Gastrocnemius medialis (tissue), 4 donors: ENCODE data around the gene SEC22C. TPM values are rescaled to one million over a fixed set of nuclear protein-coding genes. Genes with fewer than 3 reads are reported as not detected.

Experiments
- ATAC-seq, 2 donors: fragments of 150-250 bp; one replicate each; pipeline ENCODE4 v1.9.1; 2016
- DNase-seq, 2 donors: peaks; one replicate each; pipeline ENCODE4 v3.0.0-alpha.2; 2019
- H3K27ac ChIP-seq, 4 donors: fragments of 200-600 bp; sonication (generic); 1 replicate in 1 of 4; 2 replicates in 3 of 4; pipeline ENCODE4 v1.5.1; 2016 to 2018; ENCODE audit warnings: mild to moderate bottlenecking in 2 of 4, moderate library complexity in 1 of 4
- H3K27me3 ChIP-seq, 3 donors: fragments of 200-600 bp; sonication (generic) in 2 of 3; 1 replicate in 1 of 3; 2 replicates in 2 of 3; pipeline versions ENCODE4 v1.5.1 to v1.6.0; 2016 to 2019; ENCODE audit warnings: mild to moderate bottlenecking in 1 of 3, moderate library complexity in 1 of 3
- H3K36me3 ChIP-seq, 2 donors: fragments of 200-600 bp; sonication (generic) in 1 of 2; one replicate each; pipeline ENCODE4 v1.5.1; 2017 to 2018
- H3K4me1 ChIP-seq, 2 donors: fragments of 200-600 bp; sonication (generic) in 1 of 2; one replicate each; pipeline ENCODE4 v1.5.1; 2016 to 2017; ENCODE audit warnings: mild to moderate bottlenecking in 2 of 2
- H3K4me3 ChIP-seq, 4 donors: fragments of 200-600 bp; sonication (generic) in 3 of 4; 1 replicate in 1 of 4; 2 replicates in 3 of 4; pipeline ENCODE4 v1.5.1; 2016 to 2019; ENCODE audit warnings: mild to moderate bottlenecking in 2 of 4
- H3K9me3 ChIP-seq, 3 donors: fragments of 200-600 bp; sonication (generic) in 2 of 3; 1 replicate in 1 of 3; 2 replicates in 2 of 3; pipeline ENCODE4 v1.5.1; 2016 to 2019
- CTCF ChIP-seq, 5 experiments: fragments of 450-650 bp in 3 of 5; fragments of 200-600 bp in 2 of 5; sonication (generic) in 2 of 5; IDR thresholded peaks in 4 of 5; conservative IDR thresholded peaks in 1 of 5; 1 replicate in 4 of 5; 2 replicates in 1 of 5; pipeline ENCODE4 v1.5.1; 2016 to 2019; ENCODE audit warnings: antibody characterized with exemption in 5 of 5, mild to moderate bottlenecking in 3 of 5, moderate library complexity in 3 of 5
- POLR2A ChIP-seq, 2 donors: fragments of 450-650 bp; IDR thresholded peaks; one replicate each; pipeline ENCODE4 v1.6.1; 2017; ENCODE audit warnings: antibody characterized with exemption in 2 of 2, mild to moderate bottlenecking in 2 of 2, moderate library complexity in 2 of 2
- in situ Hi-C, 4 donors: fragments of 200-750 bp; cut with MboI; loops; one replicate each; pipeline versions ENCODE4 v1.15.0 to v1.8.0; 2017; ENCODE audit warnings: low sequenced_read_pairs in 4 of 4
- intact Hi-C: fragments of 100-400 bp; cut with DNase I; formaldehyde crosslinking; loops from one replicate; pipeline ENCODE4 v1.15.1; 2023; ENCODE audit warnings: low total_unique reads
- total RNA-seq, 4 donors: library from RNA; depleted of rRNA; stranded (reverse); fragments of >200 nt; gene quantifications; one replicate each; pipeline versions ENCODE4 v1.1.0 to v1.2.3, GENCODE V29; 2016

Gene SEC22C
- total RNA-seq, 4 donors from 2014 or later = 35.5 to 54.6 (median 40.6) TPM

- in situ Hi-C loops = no loop called here
- Histone ChIP-seq H3K27me3 (peaks cover 15 to 24% (median 17%) of the 10 kb centered on the region in 3 donors), H3K4me3 (no peak overlapping the region), H3K9me3 (no peaks in the 10 kb centered on the region), H3K4me1 (peaks cover 9 to 16% of the 10 kb centered on the region in 2 donors), H3K27ac (no peak overlapping the region), H3K36me3 (no peaks in the 10 kb centered on the region)
- no peak for TF ChIP-seq POLR2A (IDR thresholded peaks at IDR 0.05)
- no peak for TF ChIP-seq CTCF (IDR thresholded peaks at IDR 0.05 in 4 of 5, conservative IDR thresholded peaks at IDR 0.05 in 1 of 5)
- no peak for ATAC-seq
- intact Hi-C loops = no loop called here
- no peak for DNase-seq
These were observed 75.8 kb downstream of the SEC22C start for GRCh38 chr3:42505849-42506410.

- in situ Hi-C loops = no loop called here
- DNase-seq = no peak
- Histone ChIP-seq H3K4me1 (peaks cover 9 to 16% of the 10 kb centered on the region in 2 donors), H3K4me3 (no peak overlapping the region), H3K27me3 (peaks cover 18 to 27% (median 19%) of the 10 kb centered on the region in 3 donors), H3K27ac (no peak overlapping the region), H3K9me3 (no peaks in the 10 kb centered on the region), H3K36me3 (no peaks in the 10 kb centered on the region)
- intact Hi-C loops = no loop called here
- no peak for ATAC-seq
- TF ChIP-seq CTCF (IDR thresholded peaks at IDR 0.05 in 4 of 5, conservative IDR thresholded peaks at IDR 0.05 in 1 of 5) (no peak), POLR2A (IDR thresholded peaks at IDR 0.05) (no peak)
These were observed 76.5 kb downstream of the SEC22C start for GRCh38 chr3:42505128-42505848.

- Histone ChIP-seq H3K27ac (no peak overlapping the region), H3K4me3 (no peak overlapping the region), H3K36me3 (no peaks in the 10 kb centered on the region), H3K27me3 (peaks cover 20 to 27% (median 25%) of the 10 kb centered on the region in 3 donors), H3K4me1 (peaks cover 9 to 16% of the 10 kb centered on the region in 2 donors), H3K9me3 (no peaks in the 10 kb centered on the region)
- in situ Hi-C loops = no loop called here
- DNase-seq (no peak), ATAC-seq (no peak)
- intact Hi-C loops = loop anchor here (5.0 kb wide), 1 partner anchor 43 kb away; no protein-coding TSS in a partner anchor
- no peak for TF ChIP-seq CTCF (IDR thresholded peaks at IDR 0.05 in 4 of 5, conservative IDR thresholded peaks at IDR 0.05 in 1 of 5)
- TF ChIP-seq POLR2A (IDR thresholded peaks at IDR 0.05) = no peak
These were observed 77.2 kb downstream of the SEC22C start for GRCh38 chr3:42504334-42505127.

- Histone ChIP-seq H3K27me3 (peaks cover 20 to 27% (median 25%) of the 10 kb centered on the region in 3 donors), H3K9me3 (no peaks in the 10 kb centered on the region), H3K27ac (no peak overlapping the region), H3K4me1 (peaks cover 9 to 16% of the 10 kb centered on the region in 2 donors), H3K4me3 (no peak overlapping the region), H3K36me3 (no peaks in the 10 kb centered on the region)
- intact Hi-C loops = loop anchor here (5.0 kb wide), 1 partner anchor 43 kb away; no protein-coding TSS in a partner anchor
- ATAC-seq = no peak
- DNase-seq = no peak
- in situ Hi-C loops = no loop called here
- no peak for TF ChIP-seq CTCF (IDR thresholded peaks at IDR 0.05 in 4 of 5, conservative IDR thresholded peaks at IDR 0.05 in 1 of 5)
- TF ChIP-seq POLR2A (IDR thresholded peaks at IDR 0.05) = no peak
These were observed 77.8 kb downstream of the SEC22C start for GRCh38 chr3:42503957-42504333.
